Activated naive CD8-positive, alpha-beta T cell treated with anti-CD3 and anti-CD28 coated beads, Interleukin-2, amount 50 U/mL, for 16 hours (primary cell): Measurements from ENCODE around the gene SH3GLB2.
"Not testable (repeated sequence)": the region's sequence is repeated elsewhere in the genome, so short reads cannot be mapped to it uniquely, and the experiment has no call there.

ENCODE experiments used
- DNase-seq: peaks from one replicate; pipeline ENCODE4 v3.0.0-alpha.2; 2020; ENCODE audit warnings: low read depth, low spot score

The SH3GLB2 gene

GRCh38 chr9:128998462-128998861, 29.7 kb downstream of the SH3GLB2 start:
- no peak for DNase-seq

GRCh38 chr9:128995791-128996190, 32.3 kb downstream of the SH3GLB2 start:
- DNase-seq = no peak

- DNase-seq = no peak
Measured at GRCh38 chr9:128992995-128993394, 35.1 kb downstream of the SH3GLB2 start.

- no peak for DNase-seq
Measured at GRCh38 chr9:128987805-128988204, 40.3 kb downstream of the SH3GLB2 start.

GRCh38 chr9:128986671-128987070, 41.5 kb downstream of the SH3GLB2 start:
- no peak for DNase-seq

DNA sequence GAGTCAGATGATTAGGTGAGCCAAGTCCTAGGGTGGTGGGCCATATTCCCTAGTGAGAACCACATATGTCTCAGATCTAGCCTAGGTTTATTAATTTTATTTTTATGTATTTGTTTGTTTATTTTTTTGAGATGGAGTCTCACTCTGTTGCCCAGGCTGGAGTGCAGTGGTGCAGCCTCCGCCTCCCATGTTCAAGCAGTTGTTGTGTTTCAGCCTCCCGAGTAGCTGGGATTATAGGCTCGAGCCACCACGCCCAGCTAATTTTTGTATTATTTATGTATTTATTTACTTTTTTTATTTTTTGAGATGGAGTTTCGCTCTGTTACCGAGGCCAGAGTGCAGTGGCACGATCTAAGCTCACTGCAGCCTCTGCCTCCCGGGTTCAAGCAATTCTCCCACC, 44.6 kb downstream of the SH3GLB2 start:
- DNase-seq = no peak

DNA sequence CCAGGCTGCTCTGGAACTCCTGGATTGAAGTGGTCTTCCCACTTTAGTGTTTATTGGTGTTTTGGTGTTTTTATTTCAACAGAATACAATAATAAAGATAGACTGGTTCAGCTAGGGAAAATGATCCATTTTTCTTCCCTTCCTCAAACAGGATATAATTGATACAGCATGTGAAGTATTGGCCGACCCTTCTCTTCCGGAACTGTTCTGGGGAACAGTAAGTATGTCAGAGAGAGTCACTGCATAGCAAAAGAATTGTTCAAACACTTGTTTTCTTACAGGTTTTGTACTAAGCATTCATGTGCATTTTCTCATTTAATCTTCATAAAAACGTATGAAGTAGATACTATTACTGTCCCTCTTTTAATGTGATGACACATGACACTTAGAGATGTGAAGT, 49.0 kb downstream of the SH3GLB2 start:
- DNase-seq = no peak

DNA sequence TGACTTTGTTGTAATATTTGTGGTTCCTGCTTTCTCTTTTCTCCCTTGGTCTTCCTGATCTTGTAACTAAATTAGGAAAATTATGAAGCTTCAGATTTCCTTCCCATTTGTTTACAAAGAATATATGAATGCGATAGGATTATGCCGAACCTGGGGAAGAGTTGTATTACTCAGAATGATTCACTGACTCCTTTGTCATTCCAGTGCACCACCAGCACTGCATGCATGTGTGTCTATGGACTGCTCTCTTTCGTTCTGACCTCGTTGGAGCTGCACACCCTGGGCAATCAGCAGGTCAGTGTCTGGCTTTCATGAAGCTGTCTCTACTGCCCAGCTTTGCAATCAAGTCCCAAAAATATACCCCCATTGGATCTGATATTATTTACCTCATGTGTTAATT, 55.2 kb downstream of the SH3GLB2 start:
- no peak for DNase-seq

- DNase-seq = no peak
Measured at GRCh38 chr9:128969491-128969890, 58.6 kb downstream of the SH3GLB2 start.

DNA sequence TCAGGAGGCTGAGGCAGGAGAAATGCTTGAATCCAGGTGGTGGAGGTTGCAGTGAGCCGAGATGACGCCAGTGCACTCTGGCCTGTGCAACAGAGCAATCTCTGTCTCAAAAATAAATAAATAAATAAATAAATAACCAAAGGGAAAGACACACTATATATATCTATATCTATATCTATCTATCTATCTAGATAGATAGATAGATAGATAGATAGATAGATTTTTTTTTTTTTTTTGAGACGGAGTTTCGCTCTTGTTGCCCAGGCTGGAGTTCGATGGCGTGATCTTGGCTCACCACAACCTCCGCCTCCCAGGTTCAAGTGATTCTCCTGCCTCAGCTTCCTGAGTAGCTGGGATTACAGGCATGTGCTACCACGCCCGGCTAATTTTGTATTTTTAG, 66.7 kb downstream of the SH3GLB2 start:
- DNase-seq = not testable (repeated sequence)
